Activated T-cell treated with anti-CD3 and anti-CD28 coated beads, Interleukin-2, amount 50 U/mL, for 1 hour (primary cell): ENCODE measurements around the gene PID1.

Source experiments
- DNase-seq: peaks from one replicate; pipeline ENCODE4 v3.0.0-alpha.2; 2020

Gene PID1

DNA sequence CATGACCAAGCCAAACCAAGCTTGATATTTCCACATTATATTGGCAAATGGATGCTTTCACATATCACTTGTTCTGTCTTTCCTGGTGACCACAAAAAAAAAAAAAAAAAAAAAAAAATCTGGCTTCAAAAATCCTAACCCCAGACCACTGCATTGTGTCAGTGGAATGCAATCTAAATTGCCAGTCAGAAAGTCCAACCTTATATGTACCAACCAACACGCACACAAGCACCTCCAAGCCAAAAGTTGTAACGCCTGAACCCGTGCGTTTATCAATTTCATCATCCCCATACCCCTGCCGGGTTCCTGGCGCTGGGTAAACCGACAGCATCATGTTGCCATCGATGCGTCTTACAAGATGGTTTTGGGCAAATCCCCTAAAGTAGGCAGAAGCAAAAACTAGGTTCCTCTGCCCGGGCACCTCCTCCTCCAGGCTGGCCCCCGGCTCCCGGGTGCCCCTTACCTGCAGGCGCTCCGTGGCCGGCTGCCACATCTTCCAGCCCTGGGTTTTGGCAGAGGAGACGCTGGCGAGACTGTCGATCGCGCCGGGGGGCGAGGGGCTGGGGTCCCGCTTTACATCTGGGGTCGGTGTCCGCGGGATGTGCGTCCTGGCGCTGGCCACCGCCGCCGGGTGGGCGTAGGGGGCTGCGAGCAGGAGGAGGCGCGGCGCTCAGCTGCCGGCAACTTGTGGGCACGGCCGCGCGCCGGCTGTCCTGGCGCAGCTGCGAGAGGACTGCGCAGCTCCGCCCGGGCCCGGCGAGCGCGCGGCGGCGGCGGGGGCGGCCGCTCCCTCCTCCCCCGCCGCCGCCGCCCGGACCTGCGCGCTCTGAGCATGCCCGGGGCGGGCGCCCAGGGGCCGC, at the start of gene PID1:
PID1 (minus strand) TSS at position 737 of the 860 bp plus-strand sequence; CDS start at position 493, 244 bp downstream.
- DNase-seq, result no peak

GRCh38 chr2:229319558-229319957, 48.5 kb upstream of the PID1 start:
- DNase-seq, result no peak

DNA sequence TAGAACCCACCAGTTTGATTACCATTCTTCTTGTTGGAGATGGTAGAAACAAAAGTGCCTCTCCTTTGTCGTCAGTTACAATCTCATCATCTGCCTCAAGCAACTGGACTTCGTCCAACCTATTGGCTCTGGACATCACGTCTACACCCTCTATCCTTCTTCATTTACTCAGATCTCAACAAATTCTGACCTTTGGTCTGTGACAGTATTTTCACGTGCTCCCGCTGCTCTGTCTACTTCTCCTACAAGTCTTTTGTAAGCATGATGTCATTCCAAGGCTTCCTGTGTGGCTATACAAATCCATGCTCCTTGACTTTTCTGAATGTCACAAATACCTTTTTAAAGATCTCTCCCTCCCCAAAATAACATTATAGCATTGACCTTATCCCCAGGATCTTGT, 43.0 kb upstream of the PID1 start:
- DNase-seq, result no peak

GRCh38 chr2:229313591-229313990, 42.5 kb upstream of the PID1 start:
- no peak for DNase-seq

DNA sequence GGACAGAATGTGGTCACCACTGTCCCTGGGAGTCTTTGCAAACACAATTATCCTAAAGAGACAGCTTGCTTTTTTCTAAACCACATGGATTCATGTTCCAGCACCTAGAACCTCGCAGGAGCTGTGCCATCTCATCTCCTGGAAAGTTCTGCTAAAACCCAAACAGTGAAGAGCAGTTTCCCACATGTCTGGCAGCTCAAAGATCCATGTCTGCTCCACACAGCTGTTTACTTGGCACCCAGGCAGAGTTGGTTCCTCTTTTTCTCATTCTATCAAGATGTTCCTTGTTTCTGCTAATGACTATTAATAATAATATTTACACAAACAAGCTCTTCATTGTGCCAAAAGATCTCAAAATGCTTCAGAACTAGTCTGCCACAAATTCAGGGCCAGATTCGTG, 30.1 kb upstream of the PID1 start:
- DNase-seq, result no peak

- DNase-seq, result no peak
Measured at GRCh38 chr2:229300790-229301189, 29.7 kb upstream of the PID1 start.

- DNase-seq, result no peak
Measured at GRCh38 chr2:229300371-229300770, 29.3 kb upstream of the PID1 start.

DNA sequence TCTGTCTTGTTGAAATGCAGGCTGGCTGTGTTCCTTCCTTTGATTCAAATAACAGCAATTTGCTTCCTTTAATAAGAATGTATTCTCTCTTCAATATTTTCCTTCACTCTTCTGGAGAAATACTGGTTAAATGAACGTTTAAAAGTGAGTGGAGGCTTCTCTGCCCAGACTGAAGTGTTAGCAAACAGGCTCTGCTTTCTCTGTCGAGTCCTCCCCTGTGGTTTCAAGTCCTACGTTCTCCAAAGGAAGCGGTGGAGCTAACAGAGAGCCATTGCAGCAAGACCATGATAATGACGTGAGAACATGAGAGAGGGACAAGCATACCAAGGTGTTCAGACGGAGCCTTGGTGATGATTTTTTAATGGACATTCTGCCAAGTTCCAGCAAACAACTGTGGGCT, 26.2 kb upstream of the PID1 start:
- DNase-seq, result no peak

GRCh38 chr2:229296536-229296935, 25.4 kb upstream of the PID1 start:
- no peak for DNase-seq

DNA sequence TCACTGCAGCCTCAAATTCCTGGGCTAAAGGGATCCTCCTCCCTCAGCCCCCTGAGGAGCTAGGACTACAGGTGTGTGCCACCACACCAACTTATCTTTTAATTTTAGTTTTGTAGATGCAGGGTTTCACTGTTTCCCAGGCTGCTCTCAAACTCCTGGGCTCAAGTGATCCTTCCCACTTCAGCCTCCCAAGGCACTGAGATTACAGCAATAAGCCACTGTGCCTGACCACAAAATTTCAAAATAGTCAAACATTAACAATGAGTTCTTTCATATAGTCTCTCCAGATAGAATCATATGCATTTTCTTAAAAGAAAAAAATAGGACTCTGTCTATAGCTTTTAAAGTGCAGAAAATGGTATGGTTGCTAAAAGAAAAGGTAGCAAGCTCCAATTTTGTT, 24.9 kb upstream of the PID1 start:
- DNase-seq, result no peak

DNA sequence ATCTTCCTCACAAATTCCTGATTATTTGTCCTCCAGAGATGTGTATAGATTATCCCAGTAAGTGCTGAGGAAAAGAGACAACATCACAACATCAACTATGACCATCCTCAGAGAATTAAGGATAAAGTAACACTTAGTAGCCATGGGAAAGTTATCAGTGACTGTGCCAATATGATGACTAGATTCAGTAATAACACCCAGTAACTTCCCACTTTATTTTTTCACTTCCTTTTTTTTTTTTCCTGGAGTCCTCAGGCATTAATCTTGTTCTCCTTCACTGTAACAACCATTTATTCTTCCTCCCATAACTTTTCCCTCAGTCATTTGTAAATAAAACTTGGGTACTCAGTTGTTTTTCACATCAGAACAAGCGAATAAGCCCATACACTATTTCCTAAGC, 16.7 kb upstream of the PID1 start:
- DNase-seq, result no peak

DNA sequence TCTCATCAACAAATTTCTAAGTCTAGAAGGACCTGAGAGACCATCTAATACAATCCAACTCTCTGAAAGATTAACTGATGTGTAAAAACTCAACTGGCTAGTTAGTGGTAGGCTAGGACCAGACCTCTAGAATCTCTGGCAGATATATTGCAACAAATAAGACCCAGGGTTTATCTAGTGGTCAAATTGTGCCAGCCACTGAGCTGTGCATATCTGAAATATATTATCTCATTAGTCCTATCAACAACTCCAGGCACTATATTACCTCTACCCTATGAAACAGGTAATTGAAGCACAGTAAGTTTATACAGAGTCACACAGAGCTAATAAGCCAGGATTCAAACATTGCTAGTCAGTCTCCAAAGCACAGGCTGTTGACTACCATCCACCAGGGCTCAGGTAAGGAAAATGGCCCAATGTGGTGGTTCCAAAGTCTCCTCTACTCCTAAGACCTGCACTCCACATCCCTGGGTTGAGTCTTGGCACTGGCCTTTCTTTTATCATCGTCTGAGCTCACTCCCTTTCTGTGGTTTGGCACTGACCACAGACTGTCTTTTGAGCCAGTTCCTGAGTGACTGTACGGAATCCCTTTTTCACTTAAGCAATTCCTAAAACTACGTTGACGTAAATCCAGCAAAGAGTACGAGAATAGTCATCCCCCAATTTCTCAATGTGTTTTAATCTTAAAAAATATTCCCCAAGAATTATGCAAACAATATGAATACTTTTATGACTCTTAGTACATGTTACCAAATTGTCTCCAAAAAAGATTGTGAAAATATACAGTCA, 11.9 kb upstream of the PID1 start:
- no peak for DNase-seq

DNA sequence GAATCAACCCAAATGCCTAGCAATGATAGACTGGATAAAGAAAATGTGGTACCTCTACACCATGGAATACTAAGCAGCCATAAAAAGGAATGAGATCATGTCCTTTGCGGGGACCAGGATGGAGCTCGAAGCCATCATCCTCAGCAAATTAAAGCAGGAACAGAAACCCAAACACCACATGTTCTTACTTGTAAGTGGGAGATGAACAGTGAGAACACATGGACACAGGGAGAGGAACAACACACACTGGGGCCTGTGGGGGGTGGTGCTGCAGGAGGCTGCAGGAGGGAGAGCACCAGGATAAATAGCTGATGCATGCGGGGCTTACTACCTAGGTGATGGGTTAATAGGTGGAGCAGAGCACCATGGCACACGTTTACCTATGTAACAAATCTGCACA, 8.4 kb upstream of the PID1 start:
- no peak for DNase-seq

DNA sequence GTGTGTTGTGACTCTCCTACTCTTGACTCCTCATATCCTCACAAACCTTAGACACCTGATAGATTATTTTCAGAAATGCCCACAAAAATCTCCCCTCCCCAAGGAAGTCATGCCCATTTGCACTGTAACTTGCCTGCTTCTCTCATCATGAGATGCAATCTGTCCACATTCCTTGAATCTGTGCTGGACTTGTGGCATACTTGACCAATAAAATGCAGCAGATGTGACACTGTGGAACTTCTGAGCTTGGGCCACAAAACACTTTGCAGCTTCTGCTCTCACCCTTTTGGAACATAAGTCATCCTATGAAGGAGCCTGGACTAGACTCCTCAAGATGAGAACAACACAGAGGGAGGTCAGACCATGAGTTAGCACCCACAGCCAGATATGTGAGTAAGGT, 4.4 kb upstream of the PID1 start:
- no peak for DNase-seq

DNA sequence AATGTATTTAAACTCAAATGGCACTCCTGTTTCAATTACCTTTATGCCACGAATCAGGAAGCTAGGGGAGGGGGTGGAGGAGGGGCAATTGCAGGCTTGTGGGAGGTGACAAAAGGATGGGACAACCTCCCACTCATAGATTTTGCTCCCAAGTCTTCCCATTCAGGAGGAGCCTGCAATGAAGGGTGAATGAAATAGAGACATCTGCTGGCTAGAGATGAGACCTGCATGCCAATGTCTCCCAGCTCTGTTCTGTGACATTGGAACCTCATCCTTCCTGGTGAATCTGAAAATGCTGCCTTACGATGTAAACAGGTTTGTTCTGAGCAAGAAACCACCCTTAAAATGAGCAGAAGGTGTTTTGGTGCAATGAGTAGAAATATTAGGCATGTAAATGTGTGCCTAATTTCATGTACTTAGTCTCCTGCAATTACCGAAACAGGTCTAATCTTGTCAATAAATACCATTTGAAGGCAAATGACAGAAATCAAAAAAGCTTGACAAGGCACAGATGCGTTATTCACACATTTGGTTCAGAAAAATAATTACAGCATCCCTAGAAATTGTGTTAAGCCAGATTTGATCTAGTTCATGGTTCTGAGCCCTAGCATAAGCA, 2.7 kb upstream of the PID1 start:
- DNase-seq, result no peak

GRCh38 chr2:229273006-229273722, 2.1 kb upstream of the PID1 start:
- no peak for DNase-seq

- DNase-seq, result no peak
Measured at GRCh38 chr2:229269941-229270340, 1.1 kb downstream of the PID1 start.

DNA sequence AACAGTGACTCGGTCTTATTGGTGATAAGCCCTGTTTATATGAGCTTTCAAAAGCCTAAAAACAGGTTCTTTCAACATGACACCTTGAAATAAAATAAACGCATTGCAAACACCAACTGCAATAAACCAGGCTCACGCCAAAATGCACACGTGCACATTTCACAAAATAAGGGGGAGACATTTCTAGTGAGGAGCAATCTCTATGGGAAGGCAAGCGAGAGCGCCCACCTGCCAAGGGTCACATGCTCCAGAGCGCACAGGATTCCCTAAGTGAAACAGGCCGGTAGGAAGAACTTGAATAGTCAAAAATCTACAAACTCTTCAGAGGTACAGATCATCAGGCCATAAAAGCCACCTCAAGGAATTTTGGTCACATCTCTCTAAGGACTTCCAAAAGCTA, 1.9 kb downstream of the PID1 start:
- DNase-seq, result no peak

DNA sequence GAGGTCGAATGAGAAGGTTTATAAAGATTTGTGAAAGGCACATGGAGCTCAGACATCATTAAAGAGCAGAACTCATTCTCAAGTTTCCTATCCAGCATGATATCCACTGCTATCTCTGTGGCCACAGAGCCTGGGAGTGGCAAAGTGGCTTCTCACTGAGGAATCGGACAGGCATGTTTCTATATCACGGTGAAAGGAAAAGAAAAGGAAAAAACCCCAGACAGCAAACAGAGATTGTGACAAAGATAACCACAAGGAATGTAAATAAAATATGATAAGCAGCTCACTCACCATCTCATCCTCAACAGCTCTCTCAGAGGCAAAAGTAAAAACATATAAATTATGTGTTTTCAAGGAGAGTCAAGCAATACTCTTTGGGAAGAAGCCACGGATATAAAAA, 2.5 kb downstream of the PID1 start:
- no peak for DNase-seq

GRCh38 chr2:229267080-229267479, 4.0 kb downstream of the PID1 start:
- DNase-seq, result no peak

- DNase-seq, result no peak
Measured at GRCh38 chr2:229265727-229266126, 5.4 kb downstream of the PID1 start.

GRCh38 chr2:229261599-229261998, 9.5 kb downstream of the PID1 start:
- DNase-seq, result no peak

DNA sequence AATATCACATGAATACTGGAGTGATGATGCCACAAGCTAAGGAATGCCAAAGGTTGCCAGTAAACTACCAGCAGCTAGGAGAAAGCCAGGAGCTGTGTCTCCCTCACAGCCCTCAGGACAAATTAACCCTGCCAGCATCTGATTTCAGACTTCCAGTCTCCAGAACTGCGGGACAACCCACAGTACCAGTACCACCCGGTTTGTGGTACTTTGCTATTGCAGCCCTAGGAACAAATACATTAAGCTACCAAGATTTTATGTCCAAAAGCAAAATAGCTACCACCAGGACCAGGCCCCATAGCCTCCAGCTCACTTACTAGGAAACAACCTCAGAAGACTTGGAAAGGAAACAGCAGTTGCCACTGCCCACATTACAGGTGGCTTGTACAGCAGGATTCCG, 10.0 kb downstream of the PID1 start:
- DNase-seq, result no peak
